CD4-positive, alpha-beta T cell treated with Interleukin-15 for 1 hour (primary cell): ENCODE measurements around the gene ASXL1.

ENCODE experiments used
- DNase-seq: peaks from one replicate; pipeline ENCODE4 v3.0.0-alpha.2; 2020

Gene ASXL1

DNA sequence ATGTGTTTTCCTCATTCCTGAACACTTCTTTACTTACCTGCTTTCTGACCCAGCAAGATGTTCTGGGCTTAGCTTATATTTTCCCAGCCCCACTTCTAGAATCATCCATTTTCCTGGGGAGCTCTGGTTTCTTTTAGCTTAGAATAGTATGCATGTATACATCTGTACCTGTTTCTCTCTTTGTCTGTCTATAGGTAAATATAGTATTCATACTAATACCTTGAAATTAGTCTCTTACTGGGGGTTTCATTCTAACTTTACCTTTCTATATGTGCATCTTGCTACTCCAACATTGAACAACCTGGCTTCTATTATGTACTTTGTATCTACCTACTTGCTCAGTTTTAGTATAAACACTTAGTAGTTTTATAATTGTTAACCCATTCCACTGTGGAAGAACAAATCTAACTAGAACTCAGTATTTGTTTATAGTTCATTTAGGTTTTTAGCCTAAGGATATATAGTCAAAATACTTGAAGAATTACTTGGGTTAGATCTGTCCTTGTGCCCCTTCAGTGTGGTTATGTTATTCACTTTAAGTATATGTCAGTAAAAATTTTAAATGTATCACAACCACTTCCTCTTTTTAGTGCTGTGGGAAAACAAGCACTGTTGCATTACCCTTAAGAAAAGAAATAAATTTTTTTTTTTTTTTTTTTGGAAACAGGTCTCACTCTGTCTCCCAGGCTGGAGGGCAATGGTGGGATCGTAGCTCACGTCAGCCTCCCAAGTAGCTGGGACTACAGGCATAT is 54.0 kb downstream of the ASXL1 start:
- no peak for DNase-seq

DNA sequence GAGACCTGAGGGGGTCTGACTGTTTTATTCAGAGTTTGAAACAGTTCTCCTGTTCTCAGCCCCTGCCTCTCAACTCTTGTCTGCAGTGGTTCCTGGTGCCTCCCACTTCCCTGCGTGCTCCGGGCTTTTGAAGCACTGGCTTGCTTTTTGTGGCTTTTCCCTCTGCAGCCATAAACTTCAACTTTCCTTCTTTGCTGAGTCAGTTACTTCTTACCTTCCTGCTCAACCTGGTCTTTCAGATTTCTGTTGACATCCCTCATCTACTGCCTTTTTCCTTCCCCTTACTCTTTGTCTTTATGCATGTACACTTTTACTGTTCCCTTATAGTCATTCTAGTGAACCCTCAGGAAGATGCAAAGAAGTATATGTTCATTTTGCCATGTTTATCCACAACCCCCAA is 57.4 kb downstream of the ASXL1 start:
- DNase-seq = no peak

DNA sequence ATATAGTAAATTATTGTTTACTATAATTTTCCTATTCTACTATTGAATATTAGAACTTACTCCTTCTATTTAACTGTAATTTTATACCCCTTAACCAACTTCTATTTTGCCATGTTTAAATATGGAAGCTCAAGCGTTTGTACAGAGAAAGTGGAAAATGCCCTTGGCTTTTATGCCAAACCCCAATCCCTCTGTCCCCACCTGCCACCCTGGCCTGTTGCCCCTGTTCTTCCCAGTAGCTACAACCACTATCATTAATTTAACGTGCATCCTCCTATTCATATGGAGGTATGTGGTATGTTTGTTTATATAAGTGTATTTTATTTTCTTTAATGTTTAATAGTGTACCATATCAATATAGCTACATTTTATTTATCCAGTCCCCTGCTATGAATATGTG is 58.1 kb downstream of the ASXL1 start:
- no peak for DNase-seq

DNA sequence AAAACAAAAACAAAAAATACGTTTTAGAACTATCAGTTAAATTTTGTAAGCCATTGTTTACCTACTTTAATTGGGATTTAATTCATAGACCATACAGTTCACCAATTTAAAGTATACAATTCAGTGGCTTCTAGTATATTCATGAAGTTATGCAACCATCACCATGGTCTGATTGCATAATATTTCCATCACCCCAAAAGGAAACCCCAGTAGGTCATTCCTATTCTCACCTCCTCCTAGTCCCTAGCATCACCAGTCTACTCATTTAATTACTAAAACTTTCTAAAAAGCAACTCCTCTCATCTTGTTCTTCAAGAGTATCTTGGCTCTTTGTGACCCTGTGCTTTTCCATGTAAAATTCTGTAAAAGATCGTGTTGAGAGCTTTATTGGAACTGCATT is 60.2 kb downstream of the ASXL1 start:
- no peak for DNase-seq

DNA sequence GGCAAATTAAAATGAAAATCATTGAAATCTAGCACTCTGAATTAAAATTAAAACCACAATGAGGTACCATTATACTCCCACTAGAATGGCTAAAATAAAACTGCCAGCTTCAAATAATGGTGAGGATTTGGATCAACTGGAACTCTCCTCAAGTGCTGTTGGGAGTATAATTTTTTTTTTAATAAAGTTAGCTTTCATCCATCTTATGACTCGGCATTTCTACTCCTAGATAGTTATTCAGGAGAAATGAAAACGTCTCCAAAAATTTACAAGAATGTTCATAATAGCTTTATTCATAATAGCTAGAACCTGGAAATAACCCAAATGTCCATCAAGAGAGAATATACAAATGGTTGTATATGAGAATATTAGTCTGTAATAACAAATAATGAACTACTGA is 63.2 kb downstream of the ASXL1 start:
- no peak for DNase-seq

DNA sequence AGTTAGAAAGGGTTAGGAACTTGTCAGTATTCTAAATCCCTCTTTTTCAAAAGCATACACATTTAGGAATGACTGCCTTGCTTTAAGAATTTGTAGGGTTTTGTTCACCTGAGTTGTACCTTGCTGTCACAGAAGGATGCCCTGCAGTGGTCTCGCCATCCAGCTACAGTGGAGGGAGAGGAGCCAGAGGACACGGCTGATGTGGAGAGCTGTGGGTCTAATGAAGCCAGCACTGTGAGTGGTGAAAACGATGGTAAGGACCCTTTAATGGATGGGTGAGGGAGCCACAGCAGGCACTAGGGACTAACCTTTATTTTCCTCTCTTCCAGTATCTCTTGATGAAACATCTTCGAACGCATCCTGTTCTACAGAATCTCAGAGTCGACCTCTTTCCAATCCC is 69.9 kb downstream of the ASXL1 start:
- DNase-seq = no peak

DNA sequence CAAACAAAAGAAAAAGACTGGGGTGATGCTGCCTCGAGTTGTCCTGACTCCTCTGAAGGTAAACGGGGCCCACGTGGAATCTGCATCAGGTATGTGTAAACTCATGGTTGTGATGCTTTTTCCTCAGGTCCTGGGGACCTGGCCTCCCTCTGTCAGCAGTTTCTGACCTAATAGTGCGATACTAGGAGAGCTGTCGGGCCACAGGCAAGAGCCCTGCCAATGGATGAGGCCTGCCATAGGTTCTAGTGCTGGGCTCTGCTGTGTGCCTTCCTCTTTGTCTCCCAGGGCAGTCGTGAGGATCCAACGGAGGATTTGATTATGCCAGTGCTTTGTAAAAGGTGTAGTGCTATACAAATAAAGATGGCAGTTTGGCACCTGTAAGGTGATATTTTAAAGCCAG is 71.2 kb downstream of the ASXL1 start:
- DNase-seq = no peak

DNA sequence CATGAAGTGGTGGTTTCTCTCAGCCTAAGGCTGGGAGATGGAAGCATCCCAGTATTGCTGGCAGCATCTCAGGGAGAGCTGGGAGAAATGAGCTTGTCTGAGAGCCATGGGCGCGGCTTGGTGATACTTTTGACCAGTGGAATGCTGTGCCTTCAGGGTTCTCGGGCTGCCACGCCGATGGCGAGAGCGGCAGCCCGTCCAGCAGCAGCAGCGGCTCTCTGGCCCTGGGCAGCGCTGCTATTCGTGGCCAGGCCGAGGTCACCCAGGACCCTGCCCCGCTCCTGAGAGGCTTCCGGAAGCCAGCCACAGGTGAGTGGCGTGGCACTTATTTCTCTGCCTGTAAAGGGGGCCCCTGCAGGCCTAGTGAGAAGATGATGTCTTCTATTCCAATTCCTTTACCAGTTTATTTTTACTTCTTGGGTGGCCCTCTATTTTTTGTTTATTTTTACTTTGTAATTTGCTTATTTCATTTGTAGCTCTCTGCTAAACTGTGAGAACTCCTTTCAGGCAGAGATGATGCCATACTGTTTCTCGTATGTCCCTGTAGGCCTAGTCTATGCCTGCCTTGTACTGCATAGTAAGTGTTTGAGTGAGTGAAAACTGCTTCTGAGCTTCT is 71.7 kb downstream of the ASXL1 start:
- DNase-seq = no peak

DNA sequence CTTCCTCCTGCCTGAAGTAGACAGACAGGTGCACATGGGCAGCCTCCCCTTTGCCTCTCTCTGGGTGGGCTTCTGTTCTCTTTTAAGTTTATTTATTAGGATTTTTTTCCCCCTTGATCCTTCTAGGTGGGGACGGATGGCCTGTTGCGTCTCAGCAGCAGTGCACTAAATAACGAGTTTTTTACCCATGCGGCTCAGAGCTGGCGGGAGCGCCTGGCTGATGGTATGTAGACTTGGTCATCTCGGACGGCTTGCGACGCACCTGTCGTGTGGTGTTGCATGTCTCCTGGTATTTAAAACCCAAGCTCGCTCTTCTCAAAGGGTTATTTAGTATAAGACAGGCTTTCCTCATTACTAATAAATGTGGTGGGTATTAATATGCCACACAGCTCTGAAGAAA is 73.3 kb downstream of the ASXL1 start:
- DNase-seq = no peak

DNA sequence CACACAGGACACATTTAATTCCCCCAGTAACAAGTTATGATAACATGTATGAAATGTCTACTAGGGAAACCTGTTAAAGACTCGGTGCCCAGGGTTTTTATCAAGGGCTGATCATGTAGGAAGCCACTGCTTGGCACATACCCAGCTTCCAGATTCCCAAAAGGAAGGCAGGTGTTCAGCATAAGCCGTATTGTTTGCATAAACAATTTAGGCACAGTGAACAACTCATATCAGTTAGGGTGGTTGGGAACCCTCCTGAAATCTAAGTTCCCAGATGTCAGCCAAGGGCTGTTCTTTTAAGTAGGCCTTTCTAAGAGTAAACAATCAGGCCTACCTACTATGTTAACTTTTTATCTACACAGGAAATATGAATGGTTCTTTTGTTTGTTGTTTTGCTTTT is 74.1 kb downstream of the ASXL1 start:
- DNase-seq = no peak

DNA sequence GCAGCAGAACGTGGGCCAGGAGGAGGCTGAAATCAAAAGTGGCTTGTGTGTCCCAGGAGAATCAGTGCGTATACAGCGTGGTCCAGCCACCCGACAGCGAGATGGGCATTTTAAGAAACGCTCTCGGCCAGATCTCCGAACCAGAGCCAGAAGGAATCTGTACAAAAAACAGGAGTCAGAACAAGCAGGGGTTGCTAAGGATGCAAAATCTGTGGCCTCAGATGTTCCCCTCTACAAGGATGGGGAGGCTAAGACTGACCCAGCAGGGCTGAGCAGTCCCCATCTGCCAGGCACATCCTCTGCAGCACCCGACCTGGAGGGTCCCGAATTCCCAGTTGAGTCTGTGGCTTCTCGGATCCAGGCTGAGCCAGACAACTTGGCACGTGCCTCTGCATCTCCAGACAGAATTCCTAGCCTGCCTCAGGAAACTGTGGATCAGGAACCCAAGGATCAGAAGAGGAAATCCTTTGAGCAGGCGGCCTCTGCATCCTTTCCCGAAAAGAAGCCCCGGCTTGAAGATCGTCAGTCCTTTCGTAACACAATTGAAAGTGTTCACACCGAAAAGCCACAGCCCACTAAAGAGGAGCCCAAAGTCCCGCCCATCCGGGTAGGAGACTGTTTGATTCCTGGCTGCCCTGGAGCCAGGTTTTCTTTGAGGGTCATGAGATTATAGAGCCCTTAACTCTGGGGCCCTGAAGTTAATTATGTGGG is 75.3 kb downstream of the ASXL1 start:
- no peak for DNase-seq

DNA sequence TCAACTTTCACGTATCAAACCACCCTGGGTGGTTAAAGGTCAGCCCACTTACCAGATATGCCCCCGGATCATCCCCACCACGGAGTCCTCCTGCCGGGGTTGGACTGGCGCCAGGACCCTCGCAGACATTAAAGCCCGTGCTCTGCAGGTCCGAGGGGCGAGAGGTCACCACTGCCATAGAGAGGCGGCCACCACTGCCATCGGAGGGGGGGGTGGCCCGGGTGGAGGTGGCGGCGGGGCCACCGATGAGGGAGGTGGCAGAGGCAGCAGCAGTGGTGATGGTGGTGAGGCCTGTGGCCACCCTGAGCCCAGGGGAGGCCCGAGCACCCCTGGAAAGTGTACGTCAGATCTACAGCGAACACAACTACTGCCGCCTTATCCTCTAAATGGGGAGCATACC is 76.3 kb downstream of the ASXL1 start:
- DNase-seq = no peak

DNA sequence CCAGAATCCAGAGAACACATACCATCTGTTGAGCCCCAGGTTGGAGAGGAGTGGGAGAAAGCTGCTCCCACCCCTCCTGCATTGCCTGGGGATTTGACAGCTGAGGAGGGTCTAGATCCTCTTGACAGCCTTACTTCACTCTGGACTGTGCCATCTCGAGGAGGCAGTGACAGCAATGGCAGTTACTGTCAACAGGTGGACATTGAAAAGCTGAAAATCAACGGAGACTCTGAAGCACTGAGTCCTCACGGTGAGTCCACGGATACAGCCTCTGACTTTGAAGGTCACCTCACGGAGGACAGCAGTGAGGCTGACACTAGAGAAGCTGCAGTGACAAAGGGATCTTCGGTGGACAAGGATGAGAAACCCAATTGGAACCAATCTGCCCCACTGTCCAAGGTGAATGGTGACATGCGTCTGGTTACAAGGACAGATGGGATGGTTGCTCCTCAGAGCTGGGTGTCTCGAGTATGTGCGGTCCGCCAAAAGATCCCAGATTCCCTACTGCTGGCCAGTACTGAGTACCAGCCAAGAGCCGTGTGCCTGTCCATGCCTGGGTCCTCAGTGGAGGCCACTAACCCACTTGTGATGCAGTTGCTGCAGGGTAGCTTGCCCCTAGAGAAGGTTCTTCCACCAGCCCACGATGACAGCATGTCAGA is 77.4 kb downstream of the ASXL1 start:
- DNase-seq = no peak

DNA sequence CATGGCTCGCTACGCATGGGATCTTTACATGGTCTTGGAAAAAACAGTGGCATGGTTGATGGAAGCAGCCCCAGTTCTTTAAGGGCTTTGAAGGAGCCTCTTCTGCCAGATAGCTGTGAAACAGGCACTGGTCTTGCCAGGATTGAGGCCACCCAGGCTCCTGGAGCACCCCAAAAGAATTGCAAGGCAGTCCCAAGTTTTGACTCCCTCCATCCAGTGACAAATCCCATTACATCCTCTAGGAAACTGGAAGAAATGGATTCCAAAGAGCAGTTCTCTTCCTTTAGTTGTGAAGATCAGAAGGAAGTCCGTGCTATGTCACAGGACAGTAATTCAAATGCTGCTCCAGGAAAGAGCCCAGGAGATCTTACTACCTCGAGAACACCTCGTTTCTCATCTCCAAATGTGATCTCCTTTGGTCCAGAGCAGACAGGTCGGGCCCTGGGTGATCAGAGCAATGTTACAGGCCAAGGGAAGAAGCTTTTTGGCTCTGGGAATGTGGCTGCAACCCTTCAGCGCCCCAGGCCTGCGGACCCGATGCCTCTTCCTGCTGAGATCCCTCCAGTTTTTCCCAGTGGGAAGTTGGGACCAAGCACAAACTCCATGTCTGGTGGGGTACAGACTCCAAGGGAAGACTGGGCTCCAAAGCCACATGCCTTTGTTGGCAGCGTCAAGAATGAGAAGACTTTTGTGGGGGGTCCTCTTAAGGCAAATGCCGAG is 78.2 kb downstream of the ASXL1 start:
- DNase-seq = no peak

DNA sequence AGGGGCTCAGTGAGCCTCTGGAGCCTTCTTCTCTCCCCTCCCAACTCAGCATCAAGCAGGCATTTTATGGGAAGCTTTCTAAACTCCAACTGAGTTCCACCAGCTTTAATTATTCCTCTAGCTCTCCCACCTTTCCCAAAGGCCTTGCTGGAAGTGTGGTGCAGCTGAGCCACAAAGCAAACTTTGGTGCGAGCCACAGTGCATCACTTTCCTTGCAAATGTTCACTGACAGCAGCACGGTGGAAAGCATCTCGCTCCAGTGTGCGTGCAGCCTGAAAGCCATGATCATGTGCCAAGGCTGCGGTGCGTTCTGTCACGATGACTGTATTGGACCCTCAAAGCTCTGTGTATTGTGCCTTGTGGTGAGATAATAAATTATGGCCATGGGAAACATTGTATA is 78.8 kb downstream of the ASXL1 start:
- DNase-seq = no peak

DNA sequence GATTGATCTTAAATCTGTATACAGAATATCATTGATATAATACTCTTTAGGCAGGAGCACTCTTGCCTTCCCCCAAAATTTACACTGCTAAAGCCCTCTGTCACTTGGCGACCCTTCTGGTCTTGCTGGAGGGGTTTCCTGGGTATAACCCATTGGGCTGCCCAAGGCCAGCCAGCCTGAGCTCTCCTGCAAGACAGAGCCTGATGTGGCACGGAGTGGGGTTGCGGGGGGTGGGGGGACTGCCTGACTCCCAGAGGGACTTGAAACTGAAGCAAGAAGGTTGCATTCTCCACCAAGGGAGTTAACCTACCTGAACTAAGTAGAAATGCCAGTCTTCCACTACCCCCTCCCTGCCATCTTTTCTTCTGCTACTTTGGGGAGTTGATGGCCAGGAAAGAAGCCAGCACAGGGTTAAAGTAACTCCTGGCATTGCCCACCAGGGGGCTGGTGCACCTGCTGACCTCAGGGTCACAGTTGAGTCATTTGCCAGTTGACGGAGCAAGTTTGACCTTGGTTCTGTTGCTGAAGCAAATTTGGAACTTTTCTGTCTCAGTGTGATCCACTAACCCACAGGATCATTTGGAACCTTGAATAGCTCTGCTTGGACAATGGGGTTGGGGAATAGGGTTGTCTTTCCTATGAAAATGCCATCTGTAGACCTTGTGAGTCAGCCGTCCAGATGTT is 79.4 kb downstream of the ASXL1 start:
- no peak for DNase-seq

DNA sequence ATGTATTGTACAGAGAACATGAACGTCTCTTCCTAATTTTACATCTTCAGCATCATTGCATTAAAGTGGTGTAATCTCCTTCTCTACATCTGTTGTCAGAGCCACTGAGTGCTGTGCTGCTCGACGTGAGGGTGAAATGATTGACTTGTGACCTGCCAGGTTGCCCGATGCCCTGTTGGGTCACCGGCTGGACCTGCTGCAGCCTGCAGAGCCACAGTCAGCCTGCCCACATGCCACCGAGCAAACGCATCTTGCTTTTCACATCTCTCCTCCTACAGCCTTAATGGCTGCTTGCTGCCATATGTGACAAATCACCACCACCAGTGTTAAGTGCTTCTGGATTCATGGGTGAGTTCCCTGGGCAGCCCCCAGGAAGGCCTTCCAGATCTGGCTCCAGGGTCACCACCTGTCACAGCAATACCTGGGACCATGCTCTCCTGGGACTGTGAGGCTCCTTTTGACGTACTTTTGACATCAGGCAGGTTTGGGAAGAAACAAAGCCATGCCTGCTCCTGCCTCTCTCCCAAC is 80.3 kb downstream of the ASXL1 start:
- DNase-seq = no peak

DNA sequence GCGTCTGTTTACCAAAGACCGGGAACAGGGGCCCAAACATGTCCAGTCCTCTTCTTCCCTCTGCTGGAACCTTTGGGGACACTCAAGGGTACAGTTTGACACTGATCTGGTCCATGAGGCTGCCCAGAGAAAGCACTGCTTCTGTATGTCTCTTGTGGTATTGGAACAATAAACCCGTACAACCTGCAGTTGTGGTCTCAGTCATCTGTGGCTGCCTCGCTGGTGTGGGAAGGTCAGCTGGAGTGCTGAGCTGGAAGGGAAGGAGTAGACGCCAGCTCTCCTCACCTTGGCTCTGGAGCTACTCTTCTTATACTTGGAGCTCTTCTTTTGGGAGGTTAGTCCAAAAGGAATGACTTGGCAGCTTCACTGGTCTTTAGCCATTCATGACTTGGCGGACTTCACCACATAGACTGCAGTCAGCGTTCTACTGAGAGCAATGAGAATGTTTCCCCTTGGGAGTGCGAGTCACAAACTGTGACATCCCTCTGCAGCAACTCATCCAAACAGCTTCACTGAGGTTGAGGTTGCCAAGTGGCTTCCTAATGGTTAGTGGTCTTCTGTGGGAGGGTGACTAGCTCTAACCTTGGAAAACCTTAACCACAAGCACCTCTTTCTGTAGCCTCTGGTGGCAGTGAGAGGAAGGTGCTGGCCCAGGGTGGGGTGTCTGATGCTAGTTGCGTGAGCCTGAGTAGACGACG is 81.2 kb downstream of the ASXL1 start:
- DNase-seq = no peak

DNA sequence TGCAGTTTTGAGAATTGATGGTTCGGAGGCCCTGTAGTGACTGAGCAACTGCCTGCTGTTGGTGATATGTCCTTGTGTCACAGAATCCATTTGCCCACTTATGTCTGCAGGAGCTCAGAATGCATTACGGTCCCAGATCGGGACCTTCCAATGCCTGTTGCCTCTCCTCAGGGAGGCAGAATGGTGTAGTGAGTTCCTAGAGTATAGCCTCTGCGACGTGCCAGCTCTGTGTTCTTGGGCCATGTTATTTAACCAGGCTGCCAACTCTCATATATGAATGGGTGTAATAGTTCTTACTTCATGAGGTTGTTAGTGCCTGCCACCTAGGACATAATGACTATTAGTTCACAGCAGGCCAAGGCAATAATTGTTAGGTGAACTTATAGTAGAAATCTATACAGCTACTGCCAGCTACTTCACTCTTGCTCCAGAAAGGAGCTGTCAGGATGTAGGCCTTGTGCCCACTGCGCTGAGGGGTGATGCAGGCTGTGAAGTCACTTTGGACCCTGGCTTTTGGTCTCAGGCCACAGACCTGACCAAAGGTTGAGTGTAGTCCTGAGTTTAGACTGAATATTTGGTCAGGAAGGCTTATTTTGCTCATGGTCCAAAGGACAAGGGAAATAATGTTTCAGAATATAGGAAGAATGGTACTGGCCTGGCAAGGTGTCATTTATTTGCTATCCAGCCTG is 82.1 kb downstream of the ASXL1 start:
- DNase-seq = no peak

DNA sequence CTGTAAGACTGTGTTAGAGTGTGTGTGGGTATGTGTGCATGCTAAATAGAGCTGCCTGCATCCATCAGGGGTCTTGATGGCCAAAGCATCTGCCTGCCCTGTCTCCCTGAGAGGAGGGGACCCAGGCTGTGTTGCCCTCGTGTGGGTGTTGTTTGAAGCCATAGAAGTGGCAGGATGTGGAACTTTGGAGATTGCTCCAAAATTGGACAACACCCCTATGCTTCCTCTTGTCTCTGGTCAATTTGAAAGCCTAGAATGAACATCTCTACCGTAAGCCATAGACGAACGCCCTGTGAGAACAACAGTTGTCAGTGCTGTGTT is 82.6 kb downstream of the ASXL1 start:
- DNase-seq = no peak

DNA sequence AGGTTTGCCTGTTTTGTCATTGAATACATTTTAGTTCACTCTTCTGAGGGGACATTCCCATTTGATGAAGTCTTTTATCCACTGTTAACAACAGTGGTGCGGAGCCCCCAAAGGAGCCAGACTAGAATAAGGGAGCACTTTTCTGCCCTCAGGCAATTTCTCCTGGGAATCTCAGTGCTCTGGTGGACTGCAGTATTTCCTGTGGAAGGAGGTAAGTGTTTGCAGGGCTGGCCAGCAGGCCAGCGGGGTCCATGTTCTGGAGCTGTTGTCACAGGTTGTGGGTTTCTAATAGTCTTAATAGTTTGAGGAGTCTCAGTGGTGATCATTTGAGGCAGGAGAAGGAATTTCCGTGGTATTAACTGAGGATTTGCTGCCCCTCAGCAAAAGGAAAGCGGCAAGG is 83.5 kb downstream of the ASXL1 start:
- DNase-seq = no peak
